GM18858 (cell line): Measurements from ENCODE around the gene SPIC.
"Not testable (repeated sequence)": the region's sequence is repeated elsewhere in the genome, so short reads cannot be mapped to it uniquely, and the experiment has no call there.

Experiments
- ATAC-seq: cut with Tn5 transposase; IDR thresholded peaks from one replicate; pipeline ENCODE4 v1.9.1; 2021; ENCODE audit not compliant: unreplicated experiment

SPIC gene

DNA sequence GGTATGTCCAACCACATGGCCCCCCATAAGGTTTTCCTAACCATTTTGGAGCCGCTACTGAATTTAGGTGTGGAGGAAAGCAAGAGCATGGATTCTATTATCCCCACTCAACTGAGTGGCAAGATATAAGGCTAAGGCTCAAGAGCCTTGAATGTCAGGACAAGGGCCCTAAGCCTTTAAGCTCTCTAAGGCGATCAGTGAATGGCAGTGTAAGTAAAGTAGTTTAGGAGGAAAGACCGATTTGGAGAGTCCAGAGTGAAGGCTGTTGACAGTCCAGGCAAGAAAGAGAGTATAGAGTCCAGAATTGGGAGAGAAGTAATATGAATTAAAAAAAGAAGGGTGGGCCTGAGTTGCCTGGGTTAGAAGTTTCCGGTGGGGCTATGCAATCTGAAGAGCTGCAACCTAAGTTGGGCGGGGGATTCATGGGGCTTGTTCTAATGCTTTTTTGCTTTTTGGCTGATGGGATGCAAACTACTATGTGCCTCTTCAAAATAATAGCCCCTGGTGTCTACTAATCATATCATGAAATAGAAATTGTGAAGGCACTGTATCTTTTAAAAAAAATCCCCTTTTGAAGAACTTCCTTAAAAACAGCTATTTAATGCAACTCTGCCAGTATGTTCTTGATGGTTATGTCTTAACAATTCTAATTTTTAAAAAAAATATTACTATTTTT lies at the start of gene SPIC:
Gene SPIC, plus strand, starts transcription at position 626 of the 676 bp plus-strand sequence. CDS start 1,569 bp downstream, outside the sequence.
- no peak for ATAC-seq

DNA sequence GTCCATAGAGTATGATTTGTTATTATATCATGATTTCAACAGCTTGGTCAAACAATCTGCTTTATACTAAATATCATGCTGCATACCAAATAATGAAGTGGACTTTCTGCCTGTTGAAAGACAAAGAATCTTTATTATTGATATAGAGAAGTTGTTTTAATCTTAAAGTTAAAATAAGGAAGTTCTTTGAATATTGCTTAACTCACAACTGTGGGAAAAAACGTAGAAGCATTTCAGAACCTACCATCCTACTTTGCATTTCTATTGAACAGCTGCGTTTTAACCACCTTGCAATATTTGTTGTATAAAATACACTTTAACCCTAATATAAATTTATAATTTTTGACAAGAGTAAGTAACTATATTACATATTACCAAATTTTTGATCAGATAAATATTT lies 44.7 kb upstream of the SPIC start:
- no peak for ATAC-seq

DNA sequence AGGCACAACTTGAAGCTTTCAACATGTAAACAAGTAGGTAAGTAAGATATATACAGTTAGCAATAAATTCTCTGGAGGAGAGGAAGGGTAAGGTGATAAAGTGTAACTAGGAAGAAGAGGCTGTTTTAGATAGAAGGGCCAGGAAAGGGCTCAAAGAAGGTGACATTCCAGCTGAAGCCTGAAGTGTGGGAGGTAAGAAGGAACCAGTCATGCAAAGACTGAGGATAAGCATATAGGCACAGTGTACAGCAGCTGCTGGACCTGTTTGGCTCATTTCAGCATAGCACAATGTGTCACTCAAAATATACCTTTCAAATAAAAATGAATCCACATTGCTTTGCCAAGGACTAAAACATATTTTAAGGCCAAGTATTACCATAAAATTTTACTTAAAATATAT lies 39.0 kb upstream of the SPIC start:
- no peak for ATAC-seq

DNA sequence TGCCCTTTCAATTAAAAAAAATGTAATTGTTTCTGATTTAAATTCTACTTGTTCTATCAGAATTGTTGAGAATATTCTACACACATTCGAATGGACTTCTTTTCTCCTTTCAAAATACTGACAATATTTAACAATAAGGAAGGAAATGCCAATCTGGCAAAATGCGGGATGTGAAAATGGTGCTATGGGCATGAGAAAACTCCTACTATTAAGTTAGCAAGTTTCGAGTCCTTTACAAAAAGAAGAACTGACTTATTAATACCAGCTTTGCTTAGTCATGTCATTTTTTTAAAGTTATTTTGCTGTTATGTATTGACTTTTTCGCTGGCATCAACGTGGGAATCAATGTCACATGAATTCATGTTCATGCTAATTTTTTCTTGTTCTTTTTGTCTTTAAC lies 35.9 kb upstream of the SPIC start:
- no peak for ATAC-seq

DNA sequence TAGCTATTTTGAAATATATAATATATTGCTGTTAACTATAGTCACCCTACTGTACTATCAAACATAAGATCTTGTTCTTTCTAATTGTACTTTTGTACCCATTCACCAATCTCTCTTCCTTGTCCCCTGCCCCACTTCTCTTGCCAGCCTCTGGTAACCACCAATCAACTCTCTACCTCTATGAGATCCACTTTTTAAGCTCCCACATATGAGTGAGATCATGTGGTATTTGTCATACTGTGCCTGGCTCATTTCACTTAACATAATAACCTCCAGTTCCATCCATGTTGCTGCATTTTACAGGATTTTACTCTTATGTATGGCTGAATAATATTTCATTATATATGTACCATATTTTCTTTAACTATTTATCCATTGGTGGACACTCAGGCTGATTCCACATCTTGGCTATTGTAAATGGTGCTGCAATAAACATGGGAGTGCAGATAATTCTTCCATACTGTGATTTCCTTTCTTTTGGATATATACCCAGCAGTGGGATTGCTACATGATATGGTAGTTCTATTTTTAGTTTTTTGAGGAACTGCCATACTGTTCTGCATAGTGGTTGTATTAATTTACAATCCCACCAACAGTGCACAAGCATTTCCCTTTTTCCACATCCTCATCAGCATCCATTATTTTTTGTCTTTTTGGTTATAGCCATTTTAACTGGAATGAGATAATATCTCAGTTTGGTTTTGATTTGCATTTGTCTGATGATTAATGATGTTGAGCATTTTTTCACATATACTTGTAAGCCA lies 33.5 kb upstream of the SPIC start:
- no peak for ATAC-seq

DNA sequence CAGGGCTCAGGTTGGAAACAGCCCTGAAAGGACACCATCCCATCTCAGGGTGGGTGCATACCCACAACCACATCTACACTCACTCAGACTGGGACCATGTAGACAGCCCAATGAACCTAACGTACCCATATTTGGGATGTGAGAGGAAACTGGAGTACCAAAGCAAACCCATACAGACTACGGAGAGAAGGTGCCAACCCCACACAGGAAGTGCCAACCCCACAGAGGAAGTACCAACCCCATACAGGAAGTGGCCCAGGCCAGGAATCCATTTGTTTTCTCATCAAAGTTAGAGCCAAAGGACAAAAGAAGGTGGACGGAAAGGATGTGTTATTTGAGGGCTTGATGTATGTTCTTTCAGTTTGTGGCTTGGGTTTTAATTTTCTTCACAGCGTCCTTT lies 19.5 kb upstream of the SPIC start:
- ATAC-seq: no peak

DNA sequence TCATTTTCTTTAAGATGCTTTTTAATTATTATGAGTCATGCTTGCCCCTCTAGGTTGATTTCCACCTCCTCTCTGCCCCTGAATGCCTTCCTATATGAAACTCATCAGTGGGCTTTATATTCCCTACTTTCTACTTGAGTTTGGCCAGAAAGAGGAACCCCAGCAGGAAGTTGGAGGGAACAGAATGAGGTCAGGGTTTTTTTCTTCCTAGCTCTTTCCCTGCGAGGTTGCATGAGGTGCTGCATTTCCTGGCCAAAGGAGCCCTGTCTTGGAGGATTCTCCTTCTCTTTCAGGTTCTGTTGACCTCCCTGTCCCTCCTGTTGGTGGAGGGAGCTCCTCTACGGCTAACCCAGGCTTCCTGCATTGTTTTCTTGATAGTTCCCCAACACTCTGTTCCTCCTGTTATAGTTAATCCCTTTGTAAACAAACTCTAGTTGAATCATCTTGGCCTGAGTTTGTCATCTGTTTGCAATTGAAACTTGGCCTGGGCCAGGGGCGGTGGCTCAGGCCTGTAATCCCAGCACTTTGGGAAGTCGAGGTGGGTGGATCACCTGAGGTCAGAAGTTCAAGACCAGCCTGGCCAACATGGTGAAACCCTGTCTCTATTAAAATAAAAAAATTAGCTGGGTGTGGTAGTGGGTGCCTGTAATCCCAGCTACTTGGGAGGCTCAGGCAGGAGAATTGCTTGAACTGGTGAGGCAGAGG lies 15.3 kb upstream of the SPIC start:
- no peak for ATAC-seq

DNA sequence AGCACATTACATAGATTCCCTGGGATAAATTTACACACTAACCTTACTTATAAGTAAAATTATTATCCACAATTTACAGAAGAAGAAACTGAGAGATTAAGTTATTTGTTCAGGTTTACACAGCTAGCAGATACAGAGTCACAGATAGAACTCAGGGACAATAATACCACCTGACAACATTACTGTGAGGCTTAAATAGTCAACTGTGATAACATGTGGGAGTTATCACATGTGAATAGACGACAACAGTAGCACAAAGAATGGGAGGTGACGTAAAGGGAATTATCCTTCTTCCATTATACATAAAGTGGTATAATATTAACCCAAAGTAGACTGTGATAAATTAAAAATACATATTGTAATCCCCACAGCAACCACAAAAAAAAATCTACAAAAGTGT lies 6.2 kb upstream of the SPIC start:
- no peak for ATAC-seq

DNA sequence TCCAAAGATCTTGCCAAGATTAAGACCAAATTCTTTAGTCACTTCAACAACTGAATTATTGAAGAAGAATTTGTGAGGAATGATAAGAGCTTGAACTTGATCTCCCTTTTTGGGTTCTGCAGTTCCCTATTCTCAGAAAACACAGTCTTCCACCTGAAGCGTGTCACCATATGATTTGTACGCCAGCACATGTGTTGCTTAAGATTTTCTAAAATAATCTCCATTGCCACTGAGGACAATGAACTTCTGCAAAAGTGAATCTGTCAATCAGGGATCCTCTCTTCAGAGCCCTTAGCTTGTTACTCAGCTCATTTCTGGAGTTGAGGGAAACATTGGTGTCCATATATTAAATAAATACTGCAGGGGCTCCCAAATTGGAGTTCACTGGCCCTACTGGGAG lies 4.2 kb upstream of the SPIC start:
- ATAC-seq: no peak

DNA sequence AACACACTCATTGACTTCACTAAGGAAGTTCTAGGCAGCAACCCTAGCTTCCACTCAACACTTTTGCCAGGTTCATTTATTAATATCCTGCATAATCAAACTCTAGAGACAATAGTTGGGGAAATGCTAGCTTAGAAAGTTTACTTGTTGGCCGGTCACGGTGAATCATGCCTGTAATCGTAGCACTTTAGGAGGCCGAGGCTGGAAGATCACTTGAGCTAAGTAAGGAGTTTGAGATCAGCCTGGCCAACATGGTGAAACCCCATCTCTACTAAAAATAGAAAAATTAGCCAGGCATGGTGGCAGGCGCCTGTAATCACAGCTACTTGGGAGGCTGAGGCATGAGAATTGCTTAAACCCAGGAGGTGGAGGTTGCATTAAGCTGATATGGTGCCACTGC lies 3.3 kb upstream of the SPIC start:
- not testable (repeated sequence) for ATAC-seq

DNA sequence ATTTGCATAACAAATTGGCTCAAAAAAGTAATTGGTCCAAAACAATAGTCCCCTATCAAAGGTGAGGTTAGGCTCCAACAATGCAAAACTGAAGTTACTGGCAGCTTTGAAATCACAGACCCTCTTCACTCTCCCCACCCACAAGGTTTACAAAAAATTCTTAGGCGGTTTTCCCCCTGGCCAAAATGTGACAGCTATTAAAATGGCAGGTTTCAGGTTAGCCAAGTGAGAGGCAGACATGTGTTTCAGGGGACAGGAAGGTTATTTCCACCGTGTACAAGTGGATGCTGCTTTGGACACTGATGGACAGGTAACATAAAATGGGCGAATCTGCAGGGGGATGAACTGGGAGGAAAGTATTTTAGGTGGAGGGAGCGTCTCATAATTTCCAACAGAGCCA lies 888 bp upstream of the SPIC start:
- no peak for ATAC-seq

DNA sequence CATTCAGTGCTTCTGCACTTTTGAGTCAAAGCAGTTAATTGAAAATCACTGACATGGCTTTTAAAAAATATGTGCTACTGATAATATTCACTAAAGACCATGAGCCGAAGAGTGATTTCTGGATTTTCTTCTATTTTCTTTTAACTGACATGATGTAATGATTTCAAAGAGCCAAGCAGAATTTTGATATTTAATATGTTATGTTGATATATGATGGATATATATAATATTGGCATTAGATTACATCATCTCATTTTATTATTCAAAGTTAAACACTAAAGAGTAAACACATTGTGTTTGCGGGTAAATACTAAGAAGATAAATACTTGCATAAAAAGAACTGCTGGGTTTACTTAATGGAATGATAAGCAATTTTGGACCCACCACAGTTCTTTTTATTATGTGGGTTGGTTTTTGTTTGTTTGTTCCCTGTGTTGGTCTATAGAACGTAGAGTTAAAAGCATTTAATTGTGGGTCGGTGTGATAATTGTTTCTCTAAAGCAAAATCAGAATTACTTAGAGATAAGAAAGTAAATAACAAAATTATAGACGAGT lies 692 bp downstream of the SPIC start:
- no peak for ATAC-seq

DNA sequence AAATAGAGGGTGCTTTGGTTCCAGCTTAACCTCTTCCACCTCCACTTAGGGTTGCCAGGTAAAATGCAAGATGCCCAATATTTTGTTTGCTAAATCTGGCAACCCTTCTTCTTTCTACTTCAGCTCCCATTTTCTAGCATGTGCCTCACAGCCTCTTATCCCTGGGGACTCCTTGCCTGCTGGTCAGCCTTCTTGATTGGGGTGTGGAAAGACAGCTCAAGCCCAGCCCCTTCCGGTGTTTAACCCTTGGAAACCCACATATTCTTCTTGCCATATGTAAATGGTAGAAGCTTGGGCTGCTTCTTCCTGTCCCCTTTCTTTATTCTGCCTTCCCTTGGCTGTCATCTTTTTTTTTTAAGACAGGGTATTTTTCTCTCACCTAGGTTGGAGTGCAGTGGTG lies 5.7 kb downstream of the SPIC start:
- ATAC-seq: no peak

DNA sequence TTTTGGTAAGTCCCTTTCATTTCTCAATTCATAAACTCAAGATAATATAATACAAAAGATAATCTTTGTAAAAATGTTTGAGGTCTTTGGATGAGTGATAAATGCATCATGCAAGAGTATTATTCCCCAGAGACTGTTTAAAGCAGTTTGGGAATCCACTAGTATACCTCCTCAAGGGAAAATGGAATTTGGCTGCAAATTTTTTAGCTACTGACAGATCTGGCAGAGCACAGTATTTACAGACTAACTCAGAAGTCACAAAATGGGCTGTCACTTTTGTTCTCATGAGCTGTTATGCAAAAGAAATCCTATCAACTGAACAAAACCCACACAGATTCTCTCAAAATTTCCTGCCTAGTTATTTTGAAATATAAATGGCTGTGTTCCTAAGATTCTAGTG lies 9.9 kb downstream of the SPIC start:
- no peak for ATAC-seq

DNA sequence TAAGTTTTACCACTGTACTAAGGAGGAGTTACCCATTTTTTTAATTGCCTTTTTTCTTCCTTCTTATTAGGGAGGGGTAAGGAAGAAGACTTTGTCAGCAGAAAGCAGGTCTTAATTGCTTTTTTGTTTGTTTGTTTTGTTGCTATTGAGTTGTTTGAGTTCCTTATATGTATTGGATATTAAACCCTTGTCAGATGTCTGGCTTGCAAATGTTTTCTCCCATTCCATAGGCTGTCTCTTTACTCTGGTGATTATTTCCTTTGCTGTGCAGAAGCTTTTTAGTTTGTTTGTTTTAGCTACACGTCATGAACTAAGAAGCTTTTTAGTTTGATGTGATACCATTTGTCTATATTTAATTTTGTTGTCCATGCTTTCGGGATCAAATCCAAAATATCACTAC lies 13.3 kb downstream of the SPIC start:
- ATAC-seq: no peak

DNA sequence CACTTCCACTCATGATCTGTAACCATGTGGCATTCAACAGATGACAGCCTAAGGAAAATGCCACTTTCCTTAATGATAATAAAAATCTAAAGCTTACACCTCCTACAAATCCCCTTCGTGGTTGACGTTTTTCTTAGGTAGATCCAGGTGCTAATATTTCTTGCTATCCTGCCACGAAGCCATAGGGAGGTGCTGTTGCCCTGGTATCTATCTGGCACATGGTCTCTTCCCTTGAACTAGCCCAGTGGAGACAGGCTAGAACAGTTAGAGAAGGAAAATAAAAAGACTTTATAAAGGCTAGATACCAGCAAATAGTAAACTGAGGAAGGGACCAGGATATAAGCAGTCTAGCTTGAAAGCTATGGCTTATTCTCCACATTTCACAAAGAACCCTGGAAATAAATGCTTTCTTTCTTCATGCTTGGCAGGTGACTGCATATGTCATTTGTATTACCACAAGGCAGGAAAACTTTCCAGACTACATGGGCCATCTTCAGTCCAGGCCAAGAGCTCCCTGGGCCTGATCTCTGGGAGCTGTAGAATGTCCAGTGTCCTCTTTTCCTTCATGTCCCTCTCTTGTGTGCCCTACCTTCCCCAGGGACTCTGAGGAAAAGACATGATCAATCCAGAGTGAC lies 15.3 kb downstream of the SPIC start:
- no peak for ATAC-seq

DNA sequence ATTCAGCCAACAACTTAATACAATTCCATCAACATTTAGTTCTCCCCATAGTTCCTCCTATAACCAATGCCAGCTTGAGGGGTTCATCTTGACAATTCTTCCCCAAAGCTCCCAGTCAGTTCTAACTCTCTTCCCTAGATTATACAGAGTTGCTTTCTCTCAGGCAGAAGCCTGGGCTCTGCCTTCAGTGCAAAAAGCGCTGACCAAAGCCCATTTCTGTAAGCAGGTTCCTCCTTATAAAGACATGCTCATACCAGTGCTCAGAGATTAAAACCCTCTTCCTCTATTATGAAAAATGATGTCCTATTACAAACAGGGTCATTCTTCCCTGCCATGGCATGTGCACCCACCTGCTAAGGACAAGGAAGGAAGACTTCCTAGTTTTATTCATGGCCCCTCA lies 16.2 kb downstream of the SPIC start:
- ATAC-seq: no peak

DNA sequence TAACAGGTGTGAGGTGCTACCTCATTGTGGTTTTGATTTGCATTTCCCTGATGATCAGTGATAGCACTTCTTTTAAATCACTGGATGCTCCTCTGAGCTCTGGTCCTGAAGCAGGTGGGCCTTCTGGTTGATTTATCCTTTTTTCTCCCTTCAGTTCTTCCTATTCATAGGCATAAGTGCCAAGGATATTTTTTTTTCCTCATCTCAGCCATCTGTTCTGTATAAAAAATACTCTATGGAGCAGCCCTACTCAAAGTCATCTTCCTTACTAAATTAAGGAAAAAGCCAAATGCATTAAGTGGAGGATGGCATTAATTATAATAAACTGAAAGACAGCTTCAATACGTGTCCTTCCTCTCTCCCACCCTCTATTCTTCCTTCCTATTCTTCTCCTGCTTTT lies 18.4 kb downstream of the SPIC start:
- ATAC-seq: no peak

DNA sequence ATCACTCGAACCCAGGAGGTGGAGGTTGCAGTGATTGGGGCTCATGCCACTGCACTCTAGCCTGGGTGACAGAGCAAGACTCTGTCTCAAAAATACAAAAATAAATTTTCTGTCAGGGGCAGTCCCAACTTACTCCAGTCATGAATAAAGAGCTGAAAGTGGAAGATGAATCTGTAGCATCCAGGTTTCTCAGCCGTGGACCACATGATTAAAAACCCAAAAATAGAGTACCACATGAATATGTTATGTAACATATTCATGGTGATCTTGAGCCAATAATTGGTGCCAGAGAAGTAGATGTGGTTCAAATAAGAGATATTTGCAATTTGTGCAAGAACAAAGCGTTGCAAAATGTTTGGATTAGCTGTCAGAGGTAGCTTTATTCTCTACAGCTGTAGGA lies 23.1 kb downstream of the SPIC start:
- ATAC-seq: no peak

DNA sequence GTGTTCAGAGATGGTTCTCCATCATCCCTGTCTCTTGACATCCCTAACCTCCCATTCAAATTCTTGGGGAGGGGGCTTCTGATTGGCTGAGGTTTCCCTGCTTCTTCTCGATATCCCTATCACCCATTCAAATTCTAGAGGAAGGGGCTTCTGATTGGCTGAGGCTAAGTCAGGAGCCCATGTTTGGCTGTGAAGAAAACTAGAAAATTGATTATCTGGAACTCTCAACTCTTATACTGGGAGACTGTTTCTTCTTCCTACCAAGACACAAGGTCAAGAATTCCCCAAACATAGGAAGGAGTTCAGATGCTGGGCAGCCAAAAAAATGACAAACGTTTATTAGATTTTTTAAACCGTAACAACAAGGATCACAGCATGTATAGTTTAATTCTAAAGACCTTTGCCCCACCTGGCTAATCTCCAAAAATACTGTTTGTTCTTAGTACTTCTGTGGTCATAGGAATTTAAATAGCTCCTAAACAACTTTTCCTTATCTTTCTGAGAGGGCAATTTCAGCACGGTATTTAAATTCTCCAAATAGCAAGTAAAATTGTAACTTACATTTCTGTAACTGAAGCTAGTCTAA lies 26.4 kb downstream of the SPIC start:
- no peak for ATAC-seq

DNA sequence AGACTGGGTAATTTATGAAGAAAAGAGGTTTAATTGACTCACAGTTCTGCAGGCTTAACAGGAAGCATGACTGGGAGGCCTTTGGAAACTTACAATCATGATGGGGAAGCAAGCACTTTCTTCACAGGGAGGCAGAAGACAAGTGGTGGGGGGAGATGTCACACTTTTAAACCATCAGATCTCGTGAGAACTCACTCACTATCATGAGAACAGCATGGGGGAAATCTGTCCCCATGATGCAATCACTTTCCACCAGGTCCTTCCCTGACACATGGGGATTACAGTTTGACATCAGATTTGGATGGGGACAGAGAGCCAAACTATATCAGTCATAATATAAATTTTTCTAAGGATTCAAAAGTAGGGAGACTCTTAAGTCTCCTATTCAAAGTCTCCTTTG lies 46.0 kb downstream of the SPIC start:
- ATAC-seq: no peak
